H1 (cell line): ENCODE measurements around the gene GFRA4. TPM values are rescaled to one million over a fixed set of nuclear protein-coding genes. Genes with fewer than 3 reads are reported as not detected.

Experiments
- CHD7 ChIP-seq: fragments of 300-600 bp; sonication (generic); IDR thresholded peaks from 2 replicates; pipeline ENCODE4 v1.7.1; 2012; ENCODE audit warnings: low read length, moderate library complexity, mild to moderate bottlenecking, inconsistent platforms; ENCODE audit not compliant: insufficient replicate concordance
- EP300 ChIP-seq, 2 experiments: IDR thresholded peaks; 1 replicate in 1 of 2; 2 replicates in 1 of 2; pipeline ENCODE4 v1.6.1; 2011 to 2012; ENCODE audit warnings: low read depth in 2 of 2, low read length in 2 of 2, mild to moderate bottlenecking in 2 of 2, borderline replicate concordance in 1 of 2, inconsistent platforms in 1 of 2, moderate library complexity in 1 of 2
- POLR2AphosphoS5 ChIP-seq: IDR thresholded peaks from 2 replicates; pipeline ENCODE4 v1.6.1; 2011; ENCODE audit warnings: low read depth, low read length
- polyA plus RNA-seq, 7 experiments: library from polyadenylated mRNA; depleted of rRNA in 3 of 7; stranded (reverse) in 5 of 7; unstranded in 2 of 7; fragments of >200 nt in 5 of 7; fragments of 200-250 nt in 2 of 7; gene quantifications; 1 replicate in 5 of 7; 2 replicates in 1 of 7; 4 replicates in 1 of 7; pipeline versions ENCODE4 v1.2.1 to v1.2.3, GENCODE V29; 2011 to 2013; ENCODE audit warnings: missing spikeins in 2 of 7, mixed read lengths in 2 of 7
- total RNA-seq: library from RNA; stranded (reverse); fragmentation: NEBNext Ultra II Directional; extraction: Animal tissue kit (Norgen Biotek cat#: 25700); gene quantifications from 2 replicates; pipeline ENCODE4 v1.2.1, GENCODE V29; 2021

GFRA4 gene
- total and polyA plus RNA-seq, 2 of the 8 experiments (the other 6 are each of a cell fraction or from before 2014, with no cell fraction given) = 0.05 TPM; not detected in 1

DNA sequence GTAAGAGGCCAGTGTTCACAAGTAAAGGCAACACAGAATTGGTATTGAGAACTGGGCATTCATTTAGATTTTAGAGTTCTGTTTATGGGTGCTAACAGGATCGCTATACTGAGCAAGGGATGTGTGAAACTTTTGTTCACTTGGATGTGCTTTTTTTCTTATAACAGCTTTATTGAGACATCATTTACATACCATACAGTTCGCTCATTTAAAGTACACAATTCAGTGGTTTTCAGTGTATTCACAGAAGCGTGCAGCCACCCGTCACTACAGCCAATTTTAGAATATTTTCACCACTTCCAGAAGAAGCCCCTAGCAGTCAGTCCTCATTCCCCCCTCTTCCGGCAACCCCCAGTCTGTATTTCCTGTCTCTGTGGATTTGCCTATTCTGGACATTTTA is 48.7 kb downstream of the GFRA4 start (continued):
- TF ChIP-seq CHD7 (no peak), EP300 (IDR thresholded peaks at IDR 0.05; ENCODE audit: borderline replicate concordance in 1 of 2, low read depth in 2 of 2, low read length in 2 of 2) (no peak), POLR2AphosphoS5 (no peak)
